Hepatocyte (in vitro differentiated cells): ENCODE measurements around the gene MCOLN2. TPM values are rescaled to one million over a fixed set of nuclear protein-coding genes. Genes with fewer than 3 reads are reported as not detected.

Experiments
- DNase-seq: peaks from one replicate; pipeline ENCODE4 v3.0.0-alpha.2; 2016; ENCODE audit warnings: low spot score
- H2AFZ ChIP-seq: fragments of 200-600 bp; sonication (generic); 2 replicates; pipeline ENCODE4 v1.6.0; 2016; ENCODE audit warnings: antibody characterized with exemption, mild to moderate bottlenecking
- H3K27ac ChIP-seq: fragments of 200-600 bp; sonication (generic); 2 replicates; pipeline ENCODE4 v1.5.1; 2016; ENCODE audit warnings: mild to moderate bottlenecking
- H3K27me3 ChIP-seq: fragments of 200-600 bp; sonication (generic); 2 replicates; pipeline ENCODE4 v1.6.1; 2016
- H3K36me3 ChIP-seq: fragments of 200-600 bp; sonication (generic); replicated peaks from 2 replicates; pipeline ENCODE4 v1.5.1; 2016; ENCODE audit warnings: low read depth; ENCODE audit not compliant: insufficient read depth
- H3K4me1 ChIP-seq: fragments of 200-600 bp; sonication (generic); 2 replicates; pipeline ENCODE4 v1.5.1; 2016; ENCODE audit warnings: mild to moderate bottlenecking, moderate library complexity; ENCODE audit not compliant: insufficient read depth
- H3K4me2 ChIP-seq: fragments of 200-600 bp; sonication (generic); 2 replicates; pipeline ENCODE4 v1.6.0; 2016
- H3K4me3 ChIP-seq: fragments of 200-600 bp; sonication (generic); 2 replicates; pipeline ENCODE4 v1.5.1; 2016; ENCODE audit warnings: mild to moderate bottlenecking
- H3K79me2 ChIP-seq: fragments of 200-600 bp; sonication (generic); 2 replicates; pipeline ENCODE4 v1.6.0; 2017; ENCODE audit warnings: mild to moderate bottlenecking
- H3K9me2 ChIP-seq: fragments of 200-600 bp; sonication (generic); replicated peaks from 2 replicates; pipeline ENCODE4 v1.6.0; 2017; ENCODE audit warnings: mild to moderate bottlenecking; ENCODE audit not compliant: insufficient read depth
- H3K9me3 ChIP-seq: fragments of 200-600 bp; sonication (generic); 2 replicates; pipeline ENCODE4 v1.5.1; 2016; ENCODE audit warnings: low read depth, mild to moderate bottlenecking
- H4K20me1 ChIP-seq: fragments of 200-600 bp; sonication (generic); 2 replicates; pipeline ENCODE4 v1.6.0; 2016; ENCODE audit warnings: mild to moderate bottlenecking; ENCODE audit not compliant: insufficient read depth, poor library complexity, severe bottlenecking
- CTCF ChIP-seq: fragments of 200-600 bp; sonication (generic); IDR thresholded peaks from 2 replicates; pipeline ENCODE4 v1.5.1; 2016; ENCODE audit warnings: antibody characterized with exemption, mild to moderate bottlenecking; ENCODE audit not compliant: poor library complexity
- EZH2 ChIP-seq: fragments of 200-600 bp; sonication (generic); IDR thresholded peaks from 2 replicates; pipeline ENCODE4 v1.6.1; 2016; ENCODE audit warnings: antibody characterized with exemption, mild to moderate bottlenecking, borderline replicate concordance
- EZH2phosphoT487 ChIP-seq: fragments of 200-600 bp; sonication (generic); IDR thresholded peaks from one replicate; pipeline ENCODE4 v1.6.1; 2018; ENCODE audit warnings: antibody characterized with exemption, mild to moderate bottlenecking, low read depth, moderate library complexity; ENCODE audit not compliant: unreplicated experiment, severe bottlenecking
- WGBS: methylation state at CpG from one replicate; pipeline ENCODE4 v1.1.6; 2016; ENCODE audit warnings: low lambda C conversion rate; ENCODE audit errors: missing lambda C conversion rate; 5-methylcytosine and 5-hydroxymethylcytosine counted together
- polyA plus RNA-seq: library from polyadenylated mRNA; unstranded; fragments of >200 nt; fragmentation: Nextera tagmentation; extraction: Ambion mirVana; gene quantifications from 2 replicates; pipeline ENCODE4 v1.2.1, GENCODE V29; 2016
- total RNA-seq: library from RNA; depleted of rRNA; stranded (reverse); fragments of >200 nt; gene quantifications from 2 replicates; pipeline ENCODE4 v1.2.3, GENCODE V29; 2014

Gene MCOLN2
- 0.63 and 1.2 TPM in 2 replicates for total RNA-seq
- 1.2 and 1.9 TPM in 2 replicates for polyA plus RNA-seq

- H4K20me1 ChIP-seq, result no peaks in the 10 kb centered on the region
- peaks cover 6% of the 10 kb centered on the region for H3K4me1 ChIP-seq
- H2AFZ ChIP-seq, result peak within 1 kb of the TSS; percentile 94
- H3K79me2 ChIP-seq, result no peaks in the 10 kb centered on the region
- H3K9me3 ChIP-seq, result no peaks in the 10 kb centered on the region
- H3K36me3 ChIP-seq, result no peaks in the 10 kb centered on the region
- H3K27ac ChIP-seq, result no peak within 1 kb of the TSS
- peak; percentile 49 for DNase-seq
- peaks cover 76% of the 10 kb centered on the region for H3K27me3 ChIP-seq
- peak within 1 kb of the TSS; percentile 77 for H3K4me3 ChIP-seq
- under 1% methylated on average over 56 of the region's 87 CpGs for WGBS
- peak; percentile 4 for TF ChIP-seq EZH2
- TF ChIP-seq EZH2phosphoT487, result no peak
- TF ChIP-seq CTCF, result no peak
- peak within 1 kb of the TSS; percentile 99 for H3K4me2 ChIP-seq
- H3K9me2 ChIP-seq, result no peaks in the 10 kb centered on the region
These were observed at the start of gene MCOLN2 for GRCh38 chr1:84996846-84997666. TSS of gene MCOLN2 (minus strand) at chr1:84997113. CDS start at chr1:84996872, 241 bp downstream.

DNA sequence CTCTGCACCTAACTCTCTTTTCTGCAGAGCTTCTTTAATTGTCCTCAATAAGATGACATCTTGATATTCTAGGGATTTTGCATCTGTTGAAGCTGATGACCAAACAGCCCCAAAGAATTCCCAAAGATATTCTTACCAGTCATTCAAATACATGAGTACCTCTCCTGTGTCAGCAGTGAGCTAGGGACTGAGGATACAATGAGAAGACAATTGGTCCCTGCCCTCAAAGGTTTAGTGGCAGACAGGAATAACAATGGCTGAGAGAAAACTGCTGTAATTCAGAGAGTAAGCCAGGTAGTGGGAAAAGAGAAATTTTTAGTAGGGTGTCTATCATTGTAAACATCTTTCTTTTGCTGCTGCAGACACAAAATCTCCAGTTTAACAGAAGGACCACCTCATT is 45.5 kb upstream of the MCOLN2 start:
- Histone ChIP-seq H3K4me3 (no peak overlapping the region), H3K36me3 (no peaks in the 10 kb centered on the region), H3K4me2 (no peak overlapping the region), H3K27me3 (peaks cover 29% of the 10 kb centered on the region), H4K20me1 (no peaks in the 10 kb centered on the region), H3K9me3 (no peaks in the 10 kb centered on the region), H2AFZ (no peak overlapping the region), H3K9me2 (no peaks in the 10 kb centered on the region), H3K4me1 (no peaks in the 10 kb centered on the region), H3K27ac (no peak overlapping the region), H3K79me2 (no peaks in the 10 kb centered on the region)
- TF ChIP-seq EZH2phosphoT487, result no peak
- no peak for TF ChIP-seq EZH2
- no peak for TF ChIP-seq CTCF
- DNase-seq, result no peak

GRCh38 chr1:85041793-85042192 is 44.9 kb upstream of the MCOLN2 start:
- Histone ChIP-seq H3K9me3 (no peaks in the 10 kb centered on the region), H2AFZ (no peak overlapping the region), H3K27me3 (peaks cover 23% of the 10 kb centered on the region), H3K9me2 (no peaks in the 10 kb centered on the region), H3K79me2 (no peaks in the 10 kb centered on the region), H3K4me2 (no peak overlapping the region), H3K36me3 (no peaks in the 10 kb centered on the region), H4K20me1 (no peaks in the 10 kb centered on the region), H3K4me1 (no peaks in the 10 kb centered on the region), H3K27ac (no peak overlapping the region), H3K4me3 (no peak overlapping the region)
- no peak for TF ChIP-seq CTCF
- TF ChIP-seq EZH2phosphoT487, result no peak
- no peak for TF ChIP-seq EZH2
- DNase-seq, result no peak
- 94% methylated on average over 5 of the region's 5 CpGs for WGBS
